Left ventricle myocardium inferior (tissue), 1 donor: ENCODE results near the gene TNC. TPM values are rescaled to one million over a fixed set of nuclear protein-coding genes. Genes with fewer than 3 reads are reported as not detected.

Experiments
- DNase-seq: peaks from one replicate; pipeline ENCODE4 v3.0.0-alpha.2; 2020
- H3K27ac ChIP-seq: fragments of 200-600 bp; replicated peaks from 2 replicates; pipeline ENCODE4 v1.8.0; 2021
- H3K27me3 ChIP-seq: fragments of 200-600 bp; 2 replicates; pipeline ENCODE4 v1.8.0; 2021; ENCODE audit warnings: low read depth
- H3K36me3 ChIP-seq: fragments of 200-600 bp; 2 replicates; pipeline ENCODE4 v1.8.0; 2021
- H3K4me1 ChIP-seq: fragments of 200-600 bp; 2 replicates; pipeline ENCODE4 v1.8.0; 2021
- H3K4me3 ChIP-seq: fragments of 200-600 bp; 2 replicates; pipeline ENCODE4 v1.8.0; 2021; ENCODE audit warnings: mild to moderate bottlenecking, moderate library complexity
- H3K9me3 ChIP-seq: fragments of 200-600 bp; replicated peaks from 2 replicates; pipeline ENCODE4 v1.8.0; 2021
- intact Hi-C: fragments of 100-400 bp; cut with micrococcal nuclease; formaldehyde crosslinking; loops from one replicate; pipeline ENCODE4 v1.11.0; 2022
- total RNA-seq: library from RNA; stranded (reverse); fragmentation: NEBNext Ultra II Directional; extraction: Animal tissue kit (Norgen Biotek cat#: 25700); gene quantifications from one replicate; pipeline ENCODE4 v1.2.1, GENCODE V29; 2021
- TF ChIP-seq, protein P1 (sequence below): fragments of 200-600 bp; IDR thresholded peaks from 2 replicates; pipeline ENCODE4 v1.8.0; 2021; ENCODE audit warnings: antibody characterized with exemption, mild to moderate bottlenecking, borderline replicate concordance
- donor health status: DM: no; HTN: yes; CAD: no; lungs with severe emphysema.

Gene TNC
- total RNA-seq, 1 donor from 2014 or later = 3.4 TPM

- no peak overlapping the region for H3K4me3 ChIP-seq
- no peak for DNase-seq
- H3K4me1 ChIP-seq = no peaks in the 10 kb centered on the region
- no peaks in the 10 kb centered on the region for H3K9me3 ChIP-seq
- intact Hi-C loops = no loop called here
- H3K36me3 ChIP-seq = no peaks in the 10 kb centered on the region
- TF ChIP-seq, protein P1, sequence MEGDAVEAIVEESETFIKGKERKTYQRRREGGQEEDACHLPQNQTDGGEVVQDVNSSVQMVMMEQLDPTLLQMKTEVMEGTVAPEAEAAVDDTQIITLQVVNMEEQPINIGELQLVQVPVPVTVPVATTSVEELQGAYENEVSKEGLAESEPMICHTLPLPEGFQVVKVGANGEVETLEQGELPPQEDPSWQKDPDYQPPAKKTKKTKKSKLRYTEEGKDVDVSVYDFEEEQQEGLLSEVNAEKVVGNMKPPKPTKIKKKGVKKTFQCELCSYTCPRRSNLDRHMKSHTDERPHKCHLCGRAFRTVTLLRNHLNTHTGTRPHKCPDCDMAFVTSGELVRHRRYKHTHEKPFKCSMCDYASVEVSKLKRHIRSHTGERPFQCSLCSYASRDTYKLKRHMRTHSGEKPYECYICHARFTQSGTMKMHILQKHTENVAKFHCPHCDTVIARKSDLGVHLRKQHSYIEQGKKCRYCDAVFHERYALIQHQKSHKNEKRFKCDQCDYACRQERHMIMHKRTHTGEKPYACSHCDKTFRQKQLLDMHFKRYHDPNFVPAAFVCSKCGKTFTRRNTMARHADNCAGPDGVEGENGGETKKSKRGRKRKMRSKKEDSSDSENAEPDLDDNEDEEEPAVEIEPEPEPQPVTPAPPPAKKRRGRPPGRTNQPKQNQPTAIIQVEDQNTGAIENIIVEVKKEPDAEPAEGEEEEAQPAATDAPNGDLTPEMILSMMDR = no peak
- H3K27me3 ChIP-seq = peaks cover 15% of the 10 kb centered on the region
- H3K27ac ChIP-seq = no peak overlapping the region
These were observed 29.1 kb downstream of the TNC start for GRCh38 chr9:115088860-115089259.

DNA sequence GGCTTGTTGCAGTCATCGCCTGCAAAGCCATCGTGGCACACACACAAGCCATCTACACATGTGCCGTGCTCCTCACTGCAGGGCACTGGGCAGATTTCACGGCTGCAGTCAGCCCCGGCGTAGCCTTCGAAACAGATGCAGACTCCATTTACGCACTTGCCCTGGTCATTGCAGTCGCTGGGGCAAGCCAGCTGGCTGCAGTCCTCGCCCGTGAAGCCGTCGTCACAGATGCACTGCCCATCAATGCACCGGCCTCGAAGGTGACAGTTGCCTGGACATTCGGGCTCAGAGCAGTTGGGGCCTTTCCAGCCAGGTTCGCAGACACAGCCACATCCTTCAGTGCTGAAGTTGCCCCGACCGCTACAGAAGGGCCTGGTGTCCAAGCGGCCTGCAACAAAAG lies 31.1 kb downstream of the TNC start:
- no peaks in the 10 kb centered on the region for H3K36me3 ChIP-seq
- intact Hi-C loops = no loop called here

GRCh38 chr9:115086461-115086860 lies 31.5 kb downstream of the TNC start:
- Histone ChIP-seq H3K36me3 (no peaks in the 10 kb centered on the region), H3K4me3 (no peak overlapping the region), H3K9me3 (no peaks in the 10 kb centered on the region), H3K27ac (no peak overlapping the region), H3K27me3 (peaks cover 15% of the 10 kb centered on the region), H3K4me1 (no peaks in the 10 kb centered on the region)
- intact Hi-C loops = no loop called here
- DNase-seq = no peak
- TF ChIP-seq, protein P1 = no peak

More for the DNA sequence above, 31.1 kb downstream of the TNC start:
- H3K4me3 ChIP-seq = no peak overlapping the region
- H3K27ac ChIP-seq = no peak overlapping the region
- DNase-seq = no peak
- TF ChIP-seq, protein P1 = no peak
- no peaks in the 10 kb centered on the region for H3K4me1 ChIP-seq
- H3K27me3 ChIP-seq = peaks cover 15% of the 10 kb centered on the region
- H3K9me3 ChIP-seq = no peaks in the 10 kb centered on the region

GRCh38 chr9:115085773-115086377 lies 32.1 kb downstream of the TNC start:
- Histone ChIP-seq H3K27me3 (peaks cover 11% of the 10 kb centered on the region), H3K4me3 (no peak overlapping the region), H3K9me3 (no peaks in the 10 kb centered on the region), H3K36me3 (no peaks in the 10 kb centered on the region), H3K27ac (no peak overlapping the region), H3K4me1 (no peaks in the 10 kb centered on the region)
- intact Hi-C loops = no loop called here
- DNase-seq = no peak
- TF ChIP-seq, protein P1 = no peak

- no peaks in the 10 kb centered on the region for H3K9me3 ChIP-seq
- H3K4me1 ChIP-seq = no peaks in the 10 kb centered on the region
- TF ChIP-seq, protein P1 = no peak
- no peak overlapping the region for H3K4me3 ChIP-seq
- no peak for DNase-seq
- H3K27ac ChIP-seq = no peak overlapping the region
- intact Hi-C loops = no loop called here
- H3K36me3 ChIP-seq = no peaks in the 10 kb centered on the region
- no peaks in the 10 kb centered on the region for H3K27me3 ChIP-seq
These were observed 33.2 kb downstream of the TNC start for GRCh38 chr9:115084709-115085108.
